ENCODE results near the gene MAP3K5.
"Not testable (repeated sequence)": the region's sequence is repeated elsewhere in the genome, so short reads cannot be mapped to it uniquely, and the experiment has no call there.

The MAP3K5 gene

GRCh38 chr6:136822376-136823127 is 30.3 kb upstream of the MAP3K5 start, which contains the start of gene PEX7:
Gene PEX7, plus strand, starts transcription at chr6:136822592. Its CDS starts 74 bp downstream, at chr6:136822666.
- DNase-seq (ENCODE audit: insufficient read length, low spot score) (peak; percentile 38), FAIRE-seq (no peak)
- peak; percentile 35 for TF ChIP-seq CTCF (IDR thresholded peaks at IDR 0.05; ENCODE audit: insufficient read depth, missing control alignments)

GRCh38 chr6:136822046-136822375 is 29.7 kb upstream of the MAP3K5 start:
- FAIRE-seq (no peak), DNase-seq (ENCODE audit: insufficient read length, low spot score) (no peak)
- TF ChIP-seq CTCF (IDR thresholded peaks at IDR 0.05; ENCODE audit: insufficient read depth, missing control alignments), result no peak

GRCh38 chr6:136820561-136820960 is 28.3 kb upstream of the MAP3K5 start:
- no peak for FAIRE-seq
- TF ChIP-seq CTCF (IDR thresholded peaks at IDR 0.05; ENCODE audit: insufficient read depth, missing control alignments), result no peak
- no peak for DNase-seq (ENCODE audit: insufficient read length, low spot score)

GRCh38 chr6:136816656-136817055 is 24.4 kb upstream of the MAP3K5 start:
- no peak for TF ChIP-seq CTCF (IDR thresholded peaks at IDR 0.05; ENCODE audit: insufficient read depth, missing control alignments)
- DNase-seq (ENCODE audit: insufficient read length, low spot score) (no peak), FAIRE-seq (no peak)

- not testable (repeated sequence) for DNase-seq (ENCODE audit: insufficient read length, low spot score); FAIRE-seq
These were observed 23.3 kb upstream of the MAP3K5 start for GRCh38 chr6:136815608-136816007.

GRCh38 chr6:136812174-136812573 is 19.9 kb upstream of the MAP3K5 start:
- DNase-seq (ENCODE audit: insufficient read length, low spot score) (no peak), FAIRE-seq (no peak)
- no peak for TF ChIP-seq CTCF (IDR thresholded peaks at IDR 0.05; ENCODE audit: insufficient read depth, missing control alignments)

GRCh38 chr6:136811272-136811671 is 19.0 kb upstream of the MAP3K5 start:
- FAIRE-seq (no peak), DNase-seq (ENCODE audit: insufficient read length, low spot score) (no peak)
- no peak for TF ChIP-seq CTCF (IDR thresholded peaks at IDR 0.05; ENCODE audit: insufficient read depth, missing control alignments)

All from D721Med (cell line).